Heart right ventricle (tissue), 16 donors: ENCODE results near the gene RRN3. TPM values are rescaled to one million over a fixed set of nuclear protein-coding genes. Genes with fewer than 3 reads are reported as not detected.
A peak's percentile ranks its signal among the peaks of the same experiment; 100 is the strongest.
"Not testable (repeated sequence)": the region's sequence is repeated elsewhere in the genome, so short reads cannot be mapped to it uniquely, and the experiment has no call there.

Source experiments
- ATAC-seq, 8 donors: fragments of 200-7000 bp; cut with Tn5 transposase; one replicate each; pipeline ENCODE4 v1.9.1; 2020; ENCODE audit warnings: mild to moderate bottlenecking in 8 of 8, moderate library complexity in 8 of 8, moderate number of reproducible peaks in 1 of 8
- DNase-seq, 2 donors: peaks; one replicate each; pipeline ENCODE4 v3.0.0-alpha.2; 2020
- H3K27ac ChIP-seq, 10 donors: fragments of 200-600 bp; sonication (generic) in 2 of 10; one replicate each; pipeline versions ENCODE4 v1.5.0 to v1.8.0; 2020 to 2022; ENCODE audit warnings: mild to moderate bottlenecking in 3 of 10
- H3K27me3 ChIP-seq, 7 donors: fragments of 200-600 bp; one replicate each; pipeline ENCODE4 v1.8.0; 2021 to 2022; ENCODE audit warnings: mild to moderate bottlenecking in 2 of 7
- H3K36me3 ChIP-seq, 9 donors: fragments of 200-600 bp; sonication (generic) in 1 of 9; one replicate each; pipeline versions ENCODE4 v1.5.0 to v1.8.0; 2020 to 2022; ENCODE audit warnings: mild to moderate bottlenecking in 2 of 9
- H3K4me1 ChIP-seq, 9 donors: fragments of 200-600 bp; sonication (generic) in 1 of 9; one replicate each; pipeline versions ENCODE4 v1.5.0 to v1.8.0; 2020 to 2022; ENCODE audit warnings: mild to moderate bottlenecking in 4 of 9
- H3K4me3 ChIP-seq, 10 donors: fragments of 200-600 bp; sonication (generic) in 2 of 10; one replicate each; pipeline versions ENCODE4 v1.5.0 to v1.8.0; 2020 to 2022; ENCODE audit warnings: mild to moderate bottlenecking in 7 of 10, moderate library complexity in 2 of 10
- H3K9me3 ChIP-seq, 11 donors: fragments of 200-600 bp in 10 of 11; sonication (generic) in 2 of 11; one replicate each; pipeline versions ENCODE4 v1.5.0 to v1.8.0; 2013 to 2022; ENCODE audit warnings: mild to moderate bottlenecking in 2 of 11, control low read depth in 1 of 11, moderate library complexity in 1 of 11
- CTCF ChIP-seq, 9 donors: fragments of 200-600 bp; sonication (generic) in 2 of 9; IDR thresholded peaks; one replicate each; pipeline versions ENCODE4 v1.5.0 to v1.8.0; 2021 to 2022; ENCODE audit warnings: antibody characterized with exemption in 9 of 9, mild to moderate bottlenecking in 5 of 9, moderate library complexity in 1 of 9
- WGBS, 2 donors: extraction: QIAGEN DNeasy Blood & Tissue Kit; methylation state at CpG; one replicate each; pipeline ENCODE4 v1.1.7; 2013; ENCODE audit warnings: inconsistent platforms in 1 of 2; 5-methylcytosine and 5-hydroxymethylcytosine counted together
- intact Hi-C, 10 donors: fragments of 100-400 bp; cut with DNase I; formaldehyde crosslinking; loops; one replicate each; pipeline versions ENCODE4 v1.11.1 to v1.14.2; 2022
- polyA plus RNA-seq, 2 donors: library from polyadenylated mRNA; stranded (reverse); fragments of 200-250 nt; gene quantifications; one replicate each; pipeline ENCODE4 v1.2.3, GENCODE V29; 2013
- total RNA-seq, 10 donors: library from RNA; stranded (reverse); fragmentation: NEBNext Ultra II Directional in 3 of 10; extraction: Animal tissue kit (Norgen Biotek cat#: 25700) in 3 of 10; gene quantifications; one replicate each; pipeline versions ENCODE4 v1.2.1 to v1.2.4, GENCODE V29; 2021 to 2023
- donor health status: Arrhythmogenic right ventricular cardiomyopathy.
- donor health status: ischemic (EF 13 %, LVEDD 7.1; RV severe dilation, severe dysfunction).
- donor health status: healthy with polysubstance abuse.
- donor health status: DM: no; HTN: yes; CAD: no.
- donor health status: DM: no; HTN: no; CAD: no.
- donor health status: ischemic (EF 25% LVEDD 6.9; RV normal size, moderate dysfunction).
- donor health status: ischemic (EF 25% LVEDD 5.7; RV mildly dilated, moderate dysfunction).
- donor health status: healthy.
- donor health status: DM: yes; HTN: yes; CAD: no.
- donor health status: Ischemic cardiomyopathy.
- donor health status: ischemic (EF 35%, LVEDD 5.7; RV mildly dilated, moderate dysfunction).
- donor health status: nonischemic (EF 11% LVEDD 7.7; RV severe dilation, severe dysfunction).
- donor health status: DM: yes; HTN: yes; CAD: no.
- donor health status: PGD.
- donor health status: ischemic (EF 29% LVEDD 5.4; RV normal size, mild dysfunction).
- donor health status: nonischemic (EF 23%, LVEDD 6.1; RV moderate dilation, normal function).

Gene RRN3
- total and polyA plus RNA-seq, 12 donors, result 9.9 to 31.9 (median 24.1) TPM

- ATAC-seq (no peak), DNase-seq (no peak)
- no peak overlapping the region for H3K4me3 ChIP-seq
- TF ChIP-seq CTCF (IDR thresholded peaks at IDR 0.05), result no peak
- peaks cover 0 to 92% (median 42%) of the 10 kb centered on the region in 9 donors for H3K36me3 ChIP-seq
- H3K9me3 ChIP-seq, result no peaks in the 10 kb centered on the region
- H3K4me1 ChIP-seq, result peaks cover 0 to 7% (median 0%) of the 10 kb centered on the region in 9 donors
- no peak overlapping the region for H3K27ac ChIP-seq
- 87 to 91% methylated on average over 6 of the region's 6 CpGs for WGBS, 2 donors
- H3K27me3 ChIP-seq, result no peaks in the 10 kb centered on the region
- intact Hi-C loops, result no loop called here
Measured at GRCh38 chr16:15073101-15073500, 21.0 kb downstream of the RRN3 start.

- DNase-seq, H3K27me3 ChIP-seq, H3K27ac ChIP-seq, intact Hi-C loops, H3K4me1 ChIP-seq, H3K9me3 ChIP-seq, H3K4me3 ChIP-seq: not testable (repeated sequence)
- peak; percentile 63 to 85 (median 78) for ATAC-seq
- peak; percentile 5 to 62 (median 37) for TF ChIP-seq CTCF (IDR thresholded peaks at IDR 0.05)
- 53 to 64% methylated on average over 14 to 15 of the region's 16 CpGs for WGBS, 2 donors
- H3K36me3 ChIP-seq, result peaks cover 0 to 92% (median 47%) of the 10 kb centered on the region in 9 donors
Measured at GRCh38 chr16:15071916-15072769, 21.9 kb downstream of the RRN3 start.

- intact Hi-C loops, H3K27me3 ChIP-seq, ATAC-seq, H3K9me3 ChIP-seq, DNase-seq, H3K4me1 ChIP-seq, H3K27ac ChIP-seq, H3K4me3 ChIP-seq: not testable (repeated sequence)
- H3K36me3 ChIP-seq, result peaks cover 0 to 84% (median 42%) of the 10 kb centered on the region in 9 donors
- 77 to 82% methylated on average over 4 of the region's 4 CpGs for WGBS, 2 donors
Measured at GRCh38 chr16:15071013-15071412, 23.1 kb downstream of the RRN3 start.

GRCh38 chr16:15066690-15067089, 27.4 kb downstream of the RRN3 start:
- ATAC-seq, H3K27me3 ChIP-seq: not testable (repeated sequence)

GRCh38 chr16:15065961-15066360, 28.1 kb downstream of the RRN3 start:
- H3K27ac ChIP-seq, H3K4me1 ChIP-seq, DNase-seq, ATAC-seq, H3K4me3 ChIP-seq, H3K27me3 ChIP-seq, intact Hi-C loops, H3K9me3 ChIP-seq: not testable (repeated sequence)
- peaks cover 0 to 94% (median 47%) of the 10 kb centered on the region in 9 donors for H3K36me3 ChIP-seq
- 94 to 97% methylated on average over 4 of the region's 4 CpGs for WGBS, 2 donors

More at GRCh38 chr16:15066690-15067089, 27.4 kb downstream of the RRN3 start:
- DNase-seq, intact Hi-C loops, H3K4me1 ChIP-seq, H3K27ac ChIP-seq, H3K4me3 ChIP-seq, H3K9me3 ChIP-seq: not testable (repeated sequence)
- peaks cover 0 to 92% (median 43%) of the 10 kb centered on the region in 9 donors for H3K36me3 ChIP-seq
- WGBS, 2 donors, result 90 to 95% methylated on average over 6 to 7 of the region's 8 CpGs

DNA sequence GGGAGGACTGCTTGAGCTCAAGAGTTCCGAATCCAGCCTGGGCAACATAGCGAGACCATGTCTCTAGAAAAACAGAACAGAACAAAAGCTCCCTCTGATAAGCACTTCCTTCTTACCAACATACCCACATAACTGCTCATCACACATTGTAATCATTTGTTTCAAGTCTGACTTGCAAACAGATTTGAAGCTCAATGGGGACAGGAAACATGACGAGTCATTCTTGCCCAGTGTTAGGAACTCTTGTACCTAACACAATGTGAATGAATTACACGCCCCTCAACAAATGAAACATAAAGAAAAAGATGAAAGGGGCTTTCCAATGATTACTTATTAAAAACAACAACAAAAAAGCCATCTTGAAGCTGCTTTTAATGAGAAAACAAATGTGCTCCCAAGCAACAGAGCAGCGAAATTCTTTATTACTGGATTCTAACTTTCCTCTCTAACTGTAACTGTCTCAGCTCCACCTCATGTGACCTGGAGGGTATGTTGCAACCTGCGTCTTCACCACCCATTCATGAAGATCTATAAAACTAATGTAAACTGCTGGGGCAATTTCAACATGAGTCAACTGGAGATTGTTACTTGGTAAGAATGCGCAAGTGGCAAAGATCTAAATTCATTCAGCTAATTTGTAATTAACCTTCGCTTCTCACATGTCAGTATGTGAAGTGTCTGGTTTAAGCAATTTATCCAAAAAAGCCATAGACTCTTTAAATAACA, 31.8 kb downstream of the RRN3 start:
- H3K4me3 ChIP-seq, H3K9me3 ChIP-seq, intact Hi-C loops, DNase-seq, H3K27me3 ChIP-seq, ATAC-seq: not testable (repeated sequence)
- Histone ChIP-seq H3K4me1 (peaks cover 0 to 11% (median 0%) of the 10 kb centered on the region in 9 donors), H3K27ac (peak overlapping the region in 1 of 10 donors; percentile 46), H3K36me3 (peaks cover 0 to 87% (median 45%) of the 10 kb centered on the region in 9 donors)
- 91 to 92% methylated on average over 8 of the region's 8 CpGs for WGBS, 2 donors
